Thyroid gland (tissue), 4 donors: ENCODE results near the gene GGT5. TPM values are rescaled to one million over a fixed set of nuclear protein-coding genes. Genes with fewer than 3 reads are reported as not detected.

Experiments
- DNase-seq, 2 donors: peaks; one replicate each; pipeline ENCODE4 v3.0.0-alpha.2; 2019
- H3K27ac ChIP-seq, 3 donors: fragments of 200-600 bp; sonication (generic); 1 replicate in 2 of 3; 2 replicates in 1 of 3; pipeline ENCODE4 v1.5.1; 2016 to 2019; ENCODE audit warnings: mild to moderate bottlenecking in 1 of 3, moderate library complexity in 1 of 3
- H3K27me3 ChIP-seq: fragments of 200-600 bp; sonication (generic); one replicate; pipeline ENCODE4 v1.5.1; 2019
- H3K36me3 ChIP-seq, 2 donors: fragments of 200-600 bp; sonication (generic); one replicate each; pipeline ENCODE4 v1.5.1; 2016 to 2019
- H3K4me1 ChIP-seq, 2 donors: fragments of 200-600 bp; sonication (generic); one replicate each; pipeline ENCODE4 v1.5.1; 2017 to 2019
- H3K4me3 ChIP-seq, 3 donors: fragments of 200-600 bp; sonication (generic); replicated peaks in 1 of 3; 1 replicate in 2 of 3; 2 replicates in 1 of 3; pipeline ENCODE4 v1.5.1; 2016; ENCODE audit warnings: mild to moderate bottlenecking in 1 of 3
- H3K9me3 ChIP-seq: fragments of 200-600 bp; sonication (generic); one replicate; pipeline ENCODE4 v1.5.1; 2017
- CTCF ChIP-seq, 6 experiments: fragments of 200-600 bp in 3 of 6; fragments of 450-650 bp in 3 of 6; sonication (generic) in 3 of 6; IDR thresholded peaks; one replicate each; pipeline ENCODE4 v1.5.1; 2016 to 2019; ENCODE audit warnings: antibody characterized with exemption in 6 of 6, mild to moderate bottlenecking in 2 of 6, inconsistent platforms in 1 of 6, moderate library complexity in 1 of 6
- POLR2A ChIP-seq, 2 donors: fragments of 450-650 bp; IDR thresholded peaks; one replicate each; pipeline ENCODE4 v1.6.1; 2017; ENCODE audit warnings: antibody characterized with exemption in 2 of 2, mild to moderate bottlenecking in 2 of 2, moderate library complexity in 1 of 2
- WGBS, 2 donors: methylation state at CpG; one replicate each; pipeline ENCODE4 v1.1.5; 2017; 5-methylcytosine and 5-hydroxymethylcytosine counted together
- intact Hi-C: fragments of 100-400 bp; cut with DNase I; formaldehyde crosslinking; loops from one replicate; pipeline ENCODE4 v1.15.1; 2023
- total RNA-seq, 4 donors: library from RNA; depleted of rRNA; stranded (reverse); fragments of >200 nt; gene quantifications; one replicate each; pipeline ENCODE4 v1.2.3, GENCODE V29; 2016

The GGT5 gene
- total RNA-seq, 4 donors from 2014 or later, result 59.0 to 99.3 (median 86.3) TPM

- no peak overlapping the region for H3K4me3 ChIP-seq
- intact Hi-C loops, result loop anchor here (5.0 to 10.0 kb wide), 2 partner anchors 73 to 220 kb away; no protein-coding TSS in a partner anchor
- no peaks in the 10 kb centered on the region for H3K9me3 ChIP-seq
- peaks cover 40 to 44% of the 10 kb centered on the region in 2 donors for H3K36me3 ChIP-seq
- no peaks in the 10 kb centered on the region for H3K27me3 ChIP-seq
- H3K27ac ChIP-seq, result peak overlapping the region; percentile 20 to 58 (median 40)
- peak; percentile 76 to 79 for DNase-seq
- H3K4me1 ChIP-seq, result peaks cover 0 to 8% of the 10 kb centered on the region in 2 donors
- WGBS, 2 donors, result 58 to 71% methylated on average over 9 to 11 of the region's 11 CpGs
- TF ChIP-seq POLR2A (IDR thresholded peaks at IDR 0.05) (no peak), CTCF (IDR thresholded peaks at IDR 0.05) (peak; percentile 51 to 83 (median 76))
Observed at GRCh38 chr22:24175160-24175808, 69.6 kb downstream of the GGT5 start.

GRCh38 chr22:24171822-24172221, 73.1 kb downstream of the GGT5 start:
- intact Hi-C loops, result loop anchor here (10.0 kb wide), 1 partner anchor 217 kb away; no protein-coding TSS in a partner anchor
- no peak overlapping the region for H3K4me3 ChIP-seq
- H3K4me1 ChIP-seq, result peaks cover 0 to 8% of the 10 kb centered on the region in 2 donors
- H3K9me3 ChIP-seq, result no peaks in the 10 kb centered on the region
- no peaks in the 10 kb centered on the region for H3K27me3 ChIP-seq
- TF ChIP-seq POLR2A (IDR thresholded peaks at IDR 0.05), result no peak
- no peak for TF ChIP-seq CTCF (IDR thresholded peaks at IDR 0.05)
- DNase-seq, result no peak
- H3K36me3 ChIP-seq, result peaks cover 45 to 58% of the 10 kb centered on the region in 2 donors
- 94 to 95% methylated on average over 11 to 12 of the region's 12 CpGs for WGBS, 2 donors
- no peak overlapping the region for H3K27ac ChIP-seq

- H3K4me1 ChIP-seq, result peaks cover 0 to 8% of the 10 kb centered on the region in 2 donors
- no peak for DNase-seq
- intact Hi-C loops, result loop anchor here (10.0 kb wide), 1 partner anchor 216 kb away; no protein-coding TSS in a partner anchor
- H3K4me3 ChIP-seq, result no peak overlapping the region
- 80 to 97% methylated on average over 1 to 4 of the region's 5 CpGs for WGBS, 2 donors
- TF ChIP-seq CTCF (IDR thresholded peaks at IDR 0.05) (no peak), POLR2A (IDR thresholded peaks at IDR 0.05) (no peak)
- H3K27me3 ChIP-seq, result no peaks in the 10 kb centered on the region
- H3K36me3 ChIP-seq, result peaks cover 54 to 62% of the 10 kb centered on the region in 2 donors
- H3K27ac ChIP-seq, result no peak overlapping the region
- no peaks in the 10 kb centered on the region for H3K9me3 ChIP-seq
Observed at GRCh38 chr22:24170632-24171031, 74.2 kb downstream of the GGT5 start.

GRCh38 chr22:24170188-24170587, 74.7 kb downstream of the GGT5 start:
- Histone ChIP-seq H3K4me3 (no peak overlapping the region), H3K27me3 (no peaks in the 10 kb centered on the region), H3K36me3 (peaks cover 58 to 67% of the 10 kb centered on the region in 2 donors), H3K4me1 (peaks cover 0 to 7% of the 10 kb centered on the region in 2 donors), H3K9me3 (no peaks in the 10 kb centered on the region), H3K27ac (no peak overlapping the region)
- 76 to 86% methylated on average over 7 to 11 of the region's 12 CpGs for WGBS, 2 donors
- intact Hi-C loops, result loop anchor here (10.0 kb wide), 1 partner anchor 215 kb away; no protein-coding TSS in a partner anchor
- DNase-seq, result no peak
- TF ChIP-seq POLR2A (IDR thresholded peaks at IDR 0.05) (no peak), CTCF (IDR thresholded peaks at IDR 0.05) (no peak)

Other genes starting within 250 kb of the GGT5 start
- not detected for gene GSTT4, start 239.6 kb downstream of the GGT5 start, total RNA-seq
- gene CABIN1, start 233.8 kb downstream of the GGT5 start, total RNA-seq, result 100 to 1,000 TPM in 3 of 4 donors, 10 to 100 TPM in 1; 48.1 to 116 (median 103) TPM
- gene SUSD2, start 63.6 kb downstream of the GGT5 start, total RNA-seq, result 10 to 100 TPM in 3 of 4 donors, 1 to 10 TPM in 1; 9.5 to 22.5 (median 15.1) TPM
- 100 to 1,000 TPM in 1 of 4 donors, 10 to 100 TPM in 3; 65.2 to 102 (median 69.2) TPM for gene SPECC1L, start 25.7 kb upstream of the GGT5 start, total RNA-seq
- gene ADORA2A, start 182.5 kb upstream of the GGT5 start, total RNA-seq, result 1 to 10 TPM; 1.4 to 3.0 (median 2.5) TPM